ENCODE results near the gene CLDN18. TPM values are rescaled to one million over a fixed set of nuclear protein-coding genes. Genes with fewer than 3 reads are reported as not detected.

The CLDN18 gene
- polyA plus RNA-seq, 1 donor: 4.1 TPM

- no peaks in the 10 kb centered on the region for H3K36me3 ChIP-seq (ENCODE audit: control insufficient read depth, insufficient read depth, low read length)
- no peak for DNase-seq
- 84% methylated on average over 3 of the region's 4 CpGs for WGBS (ENCODE audit: insufficient coverage, low lambda C conversion rate)
Measured at GRCh38 chr3:137992592-137992991, 17.4 kb upstream of the CLDN18 start.

GRCh38 chr3:137998121-137999042 is 11.6 kb upstream of the CLDN18 start:
- Histone ChIP-seq H3K4me1 (ENCODE audit: control insufficient read depth, insufficient read depth, low read length) (no peaks in the 10 kb centered on the region), H3K36me3 (ENCODE audit: control insufficient read depth, insufficient read depth, low read length) (no peaks in the 10 kb centered on the region), H3K9me3 (ENCODE audit: control insufficient read depth, low read depth, low read length) (no peaks in the 10 kb centered on the region), H3K27me3 (ENCODE audit: control insufficient read depth, insufficient read depth, low read length) (no peaks in the 10 kb centered on the region), H3K27ac (ENCODE audit: low read length) (no peak overlapping the region), H3K4me3 (ENCODE audit: low read length) (no peak overlapping the region)
- DNase-seq: peak in 1 of 2 donors; percentile 15
- 92% methylated on average over 2 of the region's 18 CpGs for WGBS (ENCODE audit: insufficient coverage, low lambda C conversion rate)

More at GRCh38 chr3:137992592-137992991, 17.4 kb upstream of the CLDN18 start:
- Histone ChIP-seq H3K9me3 (ENCODE audit: control insufficient read depth, low read depth, low read length) (no peaks in the 10 kb centered on the region), H3K27me3 (ENCODE audit: control insufficient read depth, insufficient read depth, low read length) (no peaks in the 10 kb centered on the region), H3K27ac (ENCODE audit: low read length) (no peak overlapping the region), H3K4me1 (ENCODE audit: control insufficient read depth, insufficient read depth, low read length) (no peaks in the 10 kb centered on the region), H3K4me3 (ENCODE audit: low read length) (no peak overlapping the region)

GRCh38 chr3:138003069-138003468 is 6.9 kb upstream of the CLDN18 start:
- H3K4me1 ChIP-seq (ENCODE audit: control insufficient read depth, insufficient read depth, low read length): no peaks in the 10 kb centered on the region
- H3K27ac ChIP-seq (ENCODE audit: low read length): no peak overlapping the region
- no peak for DNase-seq
- no peaks in the 10 kb centered on the region for H3K36me3 ChIP-seq (ENCODE audit: control insufficient read depth, insufficient read depth, low read length)
- 73% methylated on average over 1 of the region's 2 CpGs for WGBS (ENCODE audit: insufficient coverage, low lambda C conversion rate)
- no peaks in the 10 kb centered on the region for H3K9me3 ChIP-seq (ENCODE audit: control insufficient read depth, low read depth, low read length)
- H3K4me3 ChIP-seq (ENCODE audit: low read length): no peak overlapping the region
- H3K27me3 ChIP-seq (ENCODE audit: control insufficient read depth, insufficient read depth, low read length): no peaks in the 10 kb centered on the region

GRCh38 chr3:138005627-138006026 is 4.3 kb upstream of the CLDN18 start:
- DNase-seq: no peak
- Histone ChIP-seq H3K4me3 (ENCODE audit: low read length) (no peak overlapping the region), H3K9me3 (ENCODE audit: control insufficient read depth, low read depth, low read length) (no peaks in the 10 kb centered on the region), H3K36me3 (ENCODE audit: control insufficient read depth, insufficient read depth, low read length) (no peaks in the 10 kb centered on the region), H3K27me3 (ENCODE audit: control insufficient read depth, insufficient read depth, low read length) (no peaks in the 10 kb centered on the region), H3K4me1 (ENCODE audit: control insufficient read depth, insufficient read depth, low read length) (no peaks in the 10 kb centered on the region), H3K27ac (ENCODE audit: low read length) (no peak overlapping the region)

- DNase-seq: no peak
- Histone ChIP-seq H3K4me1 (ENCODE audit: control insufficient read depth, insufficient read depth, low read length) (no peaks in the 10 kb centered on the region), H3K27ac (ENCODE audit: low read length) (no peak overlapping the region), H3K4me3 (ENCODE audit: low read length) (no peak overlapping the region), H3K27me3 (ENCODE audit: control insufficient read depth, insufficient read depth, low read length) (peaks cover 6% of the 10 kb centered on the region), H3K9me3 (ENCODE audit: control insufficient read depth, low read depth, low read length) (no peaks in the 10 kb centered on the region), H3K36me3 (ENCODE audit: control insufficient read depth, insufficient read depth, low read length) (no peaks in the 10 kb centered on the region)
- no CpG with 5 or more reads among the region's 1 CpG for WGBS (ENCODE audit: insufficient coverage, low lambda C conversion rate)
Measured at GRCh38 chr3:138007898-138008297, 2.1 kb upstream of the CLDN18 start.

GRCh38 chr3:138010273-138010590 is 267 bp downstream of the CLDN18 start:
- no peak for DNase-seq
- Histone ChIP-seq H3K27me3 (ENCODE audit: control insufficient read depth, insufficient read depth, low read length) (peaks cover 6% of the 10 kb centered on the region), H3K27ac (ENCODE audit: low read length) (no peak overlapping the region), H3K4me1 (ENCODE audit: control insufficient read depth, insufficient read depth, low read length) (no peaks in the 10 kb centered on the region), H3K9me3 (ENCODE audit: control insufficient read depth, low read depth, low read length) (no peaks in the 10 kb centered on the region), H3K36me3 (ENCODE audit: control insufficient read depth, insufficient read depth, low read length) (no peaks in the 10 kb centered on the region), H3K4me3 (ENCODE audit: low read length) (no peak overlapping the region)
- no CpG with 5 or more reads among the region's 14 CpGs for WGBS (ENCODE audit: insufficient coverage, low lambda C conversion rate)

- Histone ChIP-seq H3K9me3 (ENCODE audit: control insufficient read depth, low read depth, low read length) (no peaks in the 10 kb centered on the region), H3K4me1 (ENCODE audit: control insufficient read depth, insufficient read depth, low read length) (no peaks in the 10 kb centered on the region), H3K27me3 (ENCODE audit: control insufficient read depth, insufficient read depth, low read length) (peaks cover 6% of the 10 kb centered on the region), H3K27ac (ENCODE audit: low read length) (no peak overlapping the region), H3K4me3 (ENCODE audit: low read length) (no peak overlapping the region), H3K36me3 (ENCODE audit: control insufficient read depth, insufficient read depth, low read length) (no peaks in the 10 kb centered on the region)
- WGBS (ENCODE audit: insufficient coverage, low lambda C conversion rate): no CpG with 5 or more reads among the region's 2 CpGs
- no peak for DNase-seq
Measured at GRCh38 chr3:138011722-138012121, 1.8 kb downstream of the CLDN18 start.

- H3K36me3 ChIP-seq (ENCODE audit: control insufficient read depth, insufficient read depth, low read length): no peaks in the 10 kb centered on the region
- H3K9me3 ChIP-seq (ENCODE audit: control insufficient read depth, low read depth, low read length): no peaks in the 10 kb centered on the region
- DNase-seq: no peak
- H3K27ac ChIP-seq (ENCODE audit: low read length): no peak overlapping the region
- peaks cover 6% of the 10 kb centered on the region for H3K27me3 ChIP-seq (ENCODE audit: control insufficient read depth, insufficient read depth, low read length)
- no peaks in the 10 kb centered on the region for H3K4me1 ChIP-seq (ENCODE audit: control insufficient read depth, insufficient read depth, low read length)
- no peak overlapping the region for H3K4me3 ChIP-seq (ENCODE audit: low read length)
- WGBS (ENCODE audit: insufficient coverage, low lambda C conversion rate): no CpG with 5 or more reads among the region's 4 CpGs
Measured at GRCh38 chr3:138012526-138012925, 2.6 kb downstream of the CLDN18 start.

- peaks cover 6% of the 10 kb centered on the region for H3K27me3 ChIP-seq (ENCODE audit: control insufficient read depth, insufficient read depth, low read length)
- no peaks in the 10 kb centered on the region for H3K9me3 ChIP-seq (ENCODE audit: control insufficient read depth, low read depth, low read length)
- H3K4me3 ChIP-seq (ENCODE audit: low read length): no peak overlapping the region
- no peak for DNase-seq
- peaks cover 3% of the 10 kb centered on the region for H3K4me1 ChIP-seq (ENCODE audit: control insufficient read depth, insufficient read depth, low read length)
- no peaks in the 10 kb centered on the region for H3K36me3 ChIP-seq (ENCODE audit: control insufficient read depth, insufficient read depth, low read length)
- H3K27ac ChIP-seq (ENCODE audit: low read length): no peak overlapping the region
- WGBS (ENCODE audit: insufficient coverage, low lambda C conversion rate): no CpG with 5 or more reads among the region's 2 CpGs
Measured at GRCh38 chr3:138016065-138016464, 6.1 kb downstream of the CLDN18 start.

GRCh38 chr3:138019281-138020069 is 9.5 kb downstream of the CLDN18 start:
- no CpG with 5 or more reads among the region's 3 CpGs for WGBS (ENCODE audit: insufficient coverage, low lambda C conversion rate)
- no peaks in the 10 kb centered on the region for H3K36me3 ChIP-seq (ENCODE audit: control insufficient read depth, insufficient read depth, low read length)
- H3K9me3 ChIP-seq (ENCODE audit: control insufficient read depth, low read depth, low read length): no peaks in the 10 kb centered on the region
- no peaks in the 10 kb centered on the region for H3K27me3 ChIP-seq (ENCODE audit: control insufficient read depth, insufficient read depth, low read length)
- no peak overlapping the region for H3K27ac ChIP-seq (ENCODE audit: low read length)
- DNase-seq: peak in 1 of 2 donors; percentile 9
- no peak overlapping the region for H3K4me3 ChIP-seq (ENCODE audit: low read length)
- peaks cover 3% of the 10 kb centered on the region for H3K4me1 ChIP-seq (ENCODE audit: control insufficient read depth, insufficient read depth, low read length)
